Measurements from ENCODE around the gene NLRP5.
"Not testable (repeated sequence)": the region's sequence is repeated elsewhere in the genome, so short reads cannot be mapped to it uniquely, and the experiment has no call there.

- not testable (repeated sequence) for TF ChIP-seq CTCF, EZH2 (IDR thresholded peaks at IDR 0.05)
These were observed 33.9 kb downstream of the NLRP5 start for GRCh38 chr19:56020355-56020975.
